Sigmoid colon (tissue), 7 donors: ENCODE results near the gene RNF215. TPM values are rescaled to one million over a fixed set of nuclear protein-coding genes. Genes with fewer than 3 reads are reported as not detected.

ENCODE experiments used
- DNase-seq: peaks from one replicate; pipeline ENCODE4 v3.0.0-alpha.2; 2019
- H3K27ac ChIP-seq, 4 donors: fragments of 200-600 bp; sonication (generic); one replicate each; pipeline ENCODE4 v1.5.1; 2016 to 2019; ENCODE audit warnings: mild to moderate bottlenecking in 1 of 4
- H3K27me3 ChIP-seq, 3 donors: fragments of 200-600 bp; sonication (generic); one replicate each; pipeline ENCODE4 v1.5.1; 2019; ENCODE audit warnings: mild to moderate bottlenecking in 1 of 3
- H3K36me3 ChIP-seq, 4 donors: fragments of 200-600 bp; sonication (generic); one replicate each; pipeline ENCODE4 v1.5.1; 2016 to 2019
- H3K4me1 ChIP-seq, 4 donors: fragments of 200-600 bp; sonication (generic); one replicate each; pipeline ENCODE4 v1.5.1; 2017 to 2019
- H3K4me3 ChIP-seq, 4 donors: fragments of 200-600 bp; sonication (generic); one replicate each; pipeline ENCODE4 v1.5.1; 2017 to 2019; ENCODE audit warnings: mild to moderate bottlenecking in 2 of 4, moderate library complexity in 1 of 4
- H3K9me3 ChIP-seq, 4 donors: fragments of 200-600 bp in 3 of 4; sonication (generic) in 3 of 4; one replicate each; pipeline versions ENCODE4 v1.5.1 to v1.6.1; 2013 to 2019
- EP300 ChIP-seq, 4 donors: sonication (generic); formaldehyde crosslinking; IDR thresholded peaks; one replicate each; pipeline ENCODE4 v1.6.1; 2017; ENCODE audit warnings: antibody characterized with exemption in 4 of 4
- POLR2A ChIP-seq, 2 donors: fragments of 450-650 bp; IDR thresholded peaks; one replicate each; pipeline ENCODE4 v1.6.1; 2016; ENCODE audit warnings: antibody characterized with exemption in 2 of 2, mild to moderate bottlenecking in 2 of 2, moderate library complexity in 2 of 2
- POLR2AphosphoS5 ChIP-seq, 4 donors: sonication (generic); formaldehyde crosslinking; IDR thresholded peaks; one replicate each; pipeline ENCODE4 v1.6.1; 2017; ENCODE audit warnings: antibody characterized with exemption in 4 of 4
- whole genome bisulfite sequencing, 2 donors: extraction: QIAGEN DNeasy Blood & Tissue Kit; methylation state at CpG; one replicate each; pipeline ENCODE4 v1.1.7; 2013; 5-methylcytosine and 5-hydroxymethylcytosine counted together
- intact Hi-C: fragments of 100-400 bp; cut with DNase I; formaldehyde crosslinking; loops from one replicate; pipeline ENCODE4 v1.15.1; 2023
- polyA plus RNA-seq, 3 donors: library from polyadenylated mRNA; stranded (reverse); fragments of 200-250 nt; gene quantifications; one replicate each; pipeline ENCODE4 v1.2.3, GENCODE V29; 2013
- total RNA-seq, 4 donors: library from RNA; depleted of rRNA; stranded (reverse); fragments of >200 nt; gene quantifications; one replicate each; pipeline ENCODE4 v1.1.0, GENCODE V29; 2016
- TF ChIP-seq, protein P1 (sequence below), 4 experiments: fragments of 450-650 bp in 3 of 4; fragments of 200-600 bp in 1 of 4; IDR thresholded peaks; one replicate each; pipeline ENCODE4 v1.5.1; 2016 to 2019; ENCODE audit warnings: antibody characterized with exemption in 4 of 4, mild to moderate bottlenecking in 3 of 4, moderate library complexity in 2 of 4
- donor health status: healthy with polysubstance abuse.
- donor health status: Bipolar disorder and iron deficiency.
- donor health status: healthy.

The RNF215 gene
- total and polyA plus RNA-seq, 7 donors, result 0.92 to 21.6 (median 12.2) TPM

DNA sequence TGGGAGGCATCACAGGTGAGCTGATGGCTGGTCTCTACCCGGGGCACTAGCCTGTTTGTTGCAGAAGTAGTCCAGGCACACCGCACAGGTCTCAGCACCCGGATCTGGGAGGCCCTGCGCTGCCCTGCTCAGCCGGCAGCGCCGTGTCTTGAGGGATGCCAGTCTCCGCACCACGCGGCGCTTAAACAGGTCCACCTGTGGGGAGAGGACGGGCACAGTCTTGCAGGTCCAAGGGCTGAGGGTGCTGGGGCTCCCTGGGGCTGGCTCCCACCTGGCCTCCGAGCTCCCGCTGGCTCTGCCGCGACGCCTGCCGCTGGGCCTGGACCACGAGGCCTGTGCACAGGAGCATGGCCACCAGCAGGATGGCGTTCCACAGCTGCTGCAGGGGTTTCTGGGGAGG is 7.2 kb downstream of the RNF215 start:
- WGBS, 2 donors, result 96 to 97% methylated on average over 20 of the region's 20 CpGs
- H3K27me3 ChIP-seq, result no peaks in the 10 kb centered on the region
- no peaks in the 10 kb centered on the region for H3K4me1 ChIP-seq
- no peak overlapping the region for H3K27ac ChIP-seq
- H3K4me3 ChIP-seq, result no peak overlapping the region
- no peaks in the 10 kb centered on the region for H3K9me3 ChIP-seq
- TF ChIP-seq, protein P1, sequence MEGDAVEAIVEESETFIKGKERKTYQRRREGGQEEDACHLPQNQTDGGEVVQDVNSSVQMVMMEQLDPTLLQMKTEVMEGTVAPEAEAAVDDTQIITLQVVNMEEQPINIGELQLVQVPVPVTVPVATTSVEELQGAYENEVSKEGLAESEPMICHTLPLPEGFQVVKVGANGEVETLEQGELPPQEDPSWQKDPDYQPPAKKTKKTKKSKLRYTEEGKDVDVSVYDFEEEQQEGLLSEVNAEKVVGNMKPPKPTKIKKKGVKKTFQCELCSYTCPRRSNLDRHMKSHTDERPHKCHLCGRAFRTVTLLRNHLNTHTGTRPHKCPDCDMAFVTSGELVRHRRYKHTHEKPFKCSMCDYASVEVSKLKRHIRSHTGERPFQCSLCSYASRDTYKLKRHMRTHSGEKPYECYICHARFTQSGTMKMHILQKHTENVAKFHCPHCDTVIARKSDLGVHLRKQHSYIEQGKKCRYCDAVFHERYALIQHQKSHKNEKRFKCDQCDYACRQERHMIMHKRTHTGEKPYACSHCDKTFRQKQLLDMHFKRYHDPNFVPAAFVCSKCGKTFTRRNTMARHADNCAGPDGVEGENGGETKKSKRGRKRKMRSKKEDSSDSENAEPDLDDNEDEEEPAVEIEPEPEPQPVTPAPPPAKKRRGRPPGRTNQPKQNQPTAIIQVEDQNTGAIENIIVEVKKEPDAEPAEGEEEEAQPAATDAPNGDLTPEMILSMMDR (IDR thresholded peaks at IDR 0.05), result no peak
- TF ChIP-seq POLR2A (IDR thresholded peaks at IDR 0.05) (no peak), POLR2AphosphoS5 (IDR thresholded peaks at IDR 0.05) (no peak), EP300 (IDR thresholded peaks at IDR 0.05) (no peak)
- intact Hi-C loops, result no loop called here
- peaks cover 0 to 45% (median 5%) of the 10 kb centered on the region in 4 donors for H3K36me3 ChIP-seq
- DNase-seq, result no peak

DNA sequence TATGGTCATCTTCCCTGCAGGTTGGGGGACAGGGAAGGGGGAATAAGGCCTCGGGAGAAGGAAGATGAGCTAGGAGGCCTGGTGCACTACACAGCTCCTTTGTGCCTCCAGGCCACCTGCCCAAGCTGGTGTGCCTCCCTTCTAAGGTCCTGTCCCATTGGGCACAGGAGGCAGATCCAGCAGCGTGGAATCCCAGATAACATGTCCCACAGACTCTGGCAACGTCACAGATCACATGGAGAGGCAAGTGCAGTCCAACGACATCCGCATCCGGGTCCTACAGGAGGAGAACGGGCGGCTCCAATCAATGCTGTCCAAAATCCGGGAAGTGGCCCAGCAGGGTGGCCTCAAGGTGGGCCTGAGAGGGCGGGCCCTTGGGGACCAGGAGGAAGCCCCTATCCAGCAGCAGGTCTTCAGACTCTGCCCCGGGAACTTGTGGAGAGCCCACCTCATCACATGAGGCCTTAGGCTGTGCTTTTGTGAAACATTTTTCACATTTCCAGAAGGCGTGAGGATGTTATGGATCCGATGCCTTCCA is 11.8 kb downstream of the RNF215 start:
- no peaks in the 10 kb centered on the region for H3K9me3 ChIP-seq
- DNase-seq, result no peak
- H3K27me3 ChIP-seq, result no peaks in the 10 kb centered on the region
- H3K4me3 ChIP-seq, result no peak overlapping the region
- H3K27ac ChIP-seq, result no peak overlapping the region
- H3K4me1 ChIP-seq, result no peaks in the 10 kb centered on the region
- 94 to 95% methylated on average over 13 of the region's 13 CpGs for WGBS, 2 donors
- H3K36me3 ChIP-seq, result peaks cover 0 to 16% (median 0%) of the 10 kb centered on the region in 4 donors
- intact Hi-C loops, result no loop called here
- TF ChIP-seq POLR2A (IDR thresholded peaks at IDR 0.05) (no peak), POLR2AphosphoS5 (IDR thresholded peaks at IDR 0.05) (no peak), EP300 (IDR thresholded peaks at IDR 0.05) (no peak)
- TF ChIP-seq, protein P1 (IDR thresholded peaks at IDR 0.05), result no peak

DNA sequence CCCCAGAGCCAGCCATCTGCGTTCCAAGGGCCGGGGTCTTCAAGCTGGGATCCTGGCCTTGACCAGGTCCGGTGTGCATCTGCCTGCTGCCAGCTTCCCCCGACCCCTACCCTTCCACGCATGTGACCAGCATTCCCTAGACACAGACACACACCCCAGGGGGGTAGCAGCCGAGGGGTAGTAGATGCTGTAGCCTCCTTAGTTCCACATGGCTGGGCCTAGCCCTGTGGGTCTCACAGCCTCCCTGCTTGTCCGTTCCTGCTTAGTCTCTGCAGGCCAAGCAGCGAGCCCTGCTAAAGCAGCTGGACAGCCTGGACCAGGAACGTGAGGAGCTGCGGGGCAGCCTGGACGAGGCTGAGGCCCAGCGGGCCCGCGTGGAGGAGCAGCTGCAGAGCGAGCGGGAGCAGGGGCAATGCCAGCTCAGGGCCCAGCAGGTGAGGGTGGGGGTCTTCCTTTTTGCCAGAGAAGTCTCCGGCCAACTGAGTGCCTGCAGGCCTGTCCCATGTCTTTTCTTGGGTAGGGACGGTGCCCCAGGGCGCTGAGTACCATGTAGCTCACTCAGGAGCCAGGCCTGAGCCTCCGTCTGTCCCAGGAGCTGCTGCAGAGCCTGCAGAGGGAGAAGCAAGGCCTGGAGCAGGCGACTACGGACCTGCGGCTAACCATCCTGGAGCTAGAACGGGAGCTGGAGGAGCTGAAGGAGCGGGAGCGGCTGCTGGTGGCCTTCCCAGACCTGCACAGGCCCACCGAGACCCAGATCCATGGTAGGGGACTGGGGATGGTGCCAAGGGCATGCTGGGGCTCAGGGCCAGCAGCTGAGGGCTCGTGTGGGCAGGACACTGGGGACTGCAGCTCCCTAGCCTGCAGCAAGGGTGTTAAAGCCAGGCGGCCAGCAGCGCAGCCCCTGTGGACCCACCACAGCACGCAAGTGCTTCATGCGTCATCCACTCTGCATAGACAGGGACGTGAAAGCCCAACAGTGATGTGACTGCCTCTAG is 13.6 kb downstream of the RNF215 start:
- TF ChIP-seq POLR2AphosphoS5 (IDR thresholded peaks at IDR 0.05), result no peak
- TF ChIP-seq, protein P1 (IDR thresholded peaks at IDR 0.05), result no peak
- TF ChIP-seq POLR2A (IDR thresholded peaks at IDR 0.05), result no peak
- no peak for TF ChIP-seq EP300 (IDR thresholded peaks at IDR 0.05)
- H3K36me3 ChIP-seq, result no peaks in the 10 kb centered on the region
- H3K27me3 ChIP-seq, result no peaks in the 10 kb centered on the region
- no peaks in the 10 kb centered on the region for H3K4me1 ChIP-seq
- no peaks in the 10 kb centered on the region for H3K9me3 ChIP-seq
- no peak for DNase-seq
- no peak overlapping the region for H3K4me3 ChIP-seq
- intact Hi-C loops, result no loop called here
- H3K27ac ChIP-seq, result no peak overlapping the region
- whole genome bisulfite sequencing, 2 donors, result 91 to 93% methylated on average over 33 of the region's 33 CpGs

DNA sequence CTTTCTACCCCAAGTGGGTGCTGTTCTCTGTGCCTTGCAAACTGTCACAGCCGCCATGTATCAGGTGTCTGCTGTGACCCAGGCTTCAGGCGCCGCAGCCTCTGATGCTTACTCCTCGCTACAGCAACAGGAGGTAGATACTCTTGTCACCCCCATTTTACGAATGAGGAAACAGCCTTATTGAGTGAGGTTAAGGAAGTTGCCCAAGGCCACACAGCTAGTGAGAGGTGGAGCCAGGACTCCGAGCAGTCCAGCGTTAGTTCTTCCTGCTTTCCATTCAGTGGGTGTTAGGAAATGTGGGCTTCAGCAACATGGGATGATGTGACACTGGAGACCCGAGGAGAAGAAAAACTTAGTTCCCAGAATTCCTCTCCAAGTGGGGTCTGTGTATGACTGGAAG is 14.3 kb downstream of the RNF215 start:
- TF ChIP-seq POLR2A (IDR thresholded peaks at IDR 0.05) (no peak), POLR2AphosphoS5 (IDR thresholded peaks at IDR 0.05) (no peak), EP300 (IDR thresholded peaks at IDR 0.05) (no peak)
- TF ChIP-seq, protein P1 (IDR thresholded peaks at IDR 0.05), result no peak
- Histone ChIP-seq H3K36me3 (no peaks in the 10 kb centered on the region), H3K9me3 (no peaks in the 10 kb centered on the region), H3K27me3 (no peaks in the 10 kb centered on the region), H3K4me3 (no peak overlapping the region), H3K4me1 (no peaks in the 10 kb centered on the region), H3K27ac (no peak overlapping the region)
- WGBS, 2 donors, result 60 to 78% methylated on average over 8 of the region's 8 CpGs
- no peak for DNase-seq
- intact Hi-C loops, result no loop called here
